ENCODE measurements around the gene FAT2.

GRCh38 chr5:151570512-151571269 is 20.4 kb downstream of the FAT2 start:
- TF ChIP-seq EZH2 (IDR thresholded peaks at IDR 0.05; ENCODE audit: low read depth) (no peak), CTCF (conservative IDR thresholded peaks at IDR 0.05) (no peak)

Measured in PC-9 (cell line).